H1 (cell line): ENCODE data around the gene TFF3. TPM values are rescaled to one million over a fixed set of nuclear protein-coding genes. Genes with fewer than 3 reads are reported as not detected.

ENCODE experiments used
- CEBPB ChIP-seq: IDR thresholded peaks from 2 replicates; pipeline ENCODE4 v1.6.1; 2012; ENCODE audit warnings: low read depth, low read length
- EZH2 ChIP-seq: fragments of 200-600 bp; sonication (generic); IDR thresholded peaks from 2 replicates; pipeline ENCODE4 v1.7.1; 2012; ENCODE audit warnings: low read depth, mild to moderate bottlenecking, moderate library complexity, low read length, inconsistent platforms; ENCODE audit not compliant: severe bottlenecking
- GTF2F1 ChIP-seq: IDR thresholded peaks from 2 replicates; pipeline ENCODE4 v1.6.1; 2012; ENCODE audit warnings: low read depth, low read length, improper control_type of control experiment, borderline replicate concordance
- JUN ChIP-seq: IDR thresholded peaks from 2 replicates; pipeline ENCODE4 v1.6.1; 2011; ENCODE audit warnings: low read depth, mild to moderate bottlenecking, improper control_type of control experiment, low read length
- RFX5 ChIP-seq: IDR thresholded peaks from 2 replicates; pipeline ENCODE4 v1.6.1; 2011; ENCODE audit warnings: low read depth, low read length, improper control_type of control experiment, borderline replicate concordance
- RXRA ChIP-seq: IDR thresholded peaks from 2 replicates; pipeline ENCODE4 v1.6.1; 2011; ENCODE audit warnings: low read depth, mild to moderate bottlenecking, low read length, moderate library complexity; ENCODE audit not compliant: insufficient read depth
- SIRT6 ChIP-seq: IDR thresholded peaks from one replicate; pipeline ENCODE4 v1.7.1; 2012; ENCODE audit warnings: low read length, inconsistent platforms
- SIX5 ChIP-seq: IDR thresholded peaks from 2 replicates; pipeline ENCODE4 v1.6.1; 2011; ENCODE audit warnings: mild to moderate bottlenecking, low read depth, low read length
- SP2 ChIP-seq: IDR thresholded peaks from 2 replicates; pipeline ENCODE4 v1.6.1; 2012; ENCODE audit warnings: mild to moderate bottlenecking, low read length, inconsistent platforms
- polyA plus RNA-seq, 7 experiments: library from polyadenylated mRNA; depleted of rRNA in 3 of 7; stranded (reverse) in 5 of 7; unstranded in 2 of 7; fragments of >200 nt in 5 of 7; fragments of 200-250 nt in 2 of 7; gene quantifications; 1 replicate in 5 of 7; 2 replicates in 1 of 7; 4 replicates in 1 of 7; pipeline versions ENCODE4 v1.2.1 to v1.2.3, GENCODE V29; 2011 to 2013; ENCODE audit warnings: missing spikeins in 2 of 7, mixed read lengths in 2 of 7
- total RNA-seq: library from RNA; stranded (reverse); fragmentation: NEBNext Ultra II Directional; extraction: Animal tissue kit (Norgen Biotek cat#: 25700); gene quantifications from 2 replicates; pipeline ENCODE4 v1.2.1, GENCODE V29; 2021

The TFF3 gene
- total and polyA plus RNA-seq, 2 of the 8 experiments (the other 6 are each of a cell fraction or from before 2014, with no cell fraction given), result 1.7 to 6.7 TPM

GRCh38 chr21:42320791-42321190, 5.6 kb upstream of the TFF3 start (continued):
- TF ChIP-seq RXRA, result no peak
- no peak for TF ChIP-seq JUN
- TF ChIP-seq GTF2F1, result no peak
- no peak for TF ChIP-seq SIX5
- no peak for TF ChIP-seq SIRT6
- no peak for TF ChIP-seq SP2
- TF ChIP-seq CEBPB, result no peak
- TF ChIP-seq EZH2, result no peak
- no peak for TF ChIP-seq RFX5
